WERI-Rb-1 (cell line): ENCODE measurements around the gene TCF7L1.
"Not testable (repeated sequence)": the region's sequence is repeated elsewhere in the genome, so short reads cannot be mapped to it uniquely, and the experiment has no call there.

Experiments used
- DNase-seq: peaks from one replicate; pipeline ENCODE4 v3.0.0-alpha.2; 2020
- H3K27ac ChIP-seq: fragments of 250-450 bp; sonication (Bioruptor Pico); 2 replicates; pipeline ENCODE4 v1.5.1; 2020; ENCODE audit warnings: mild to moderate bottlenecking, moderate library complexity
- H3K27me3 ChIP-seq: fragments of 250-450 bp; sonication (Bioruptor Pico); 2 replicates; pipeline ENCODE4 v1.5.1; 2021; ENCODE audit warnings: mild to moderate bottlenecking, low read depth, moderate library complexity; ENCODE audit not compliant: insufficient read depth, severe bottlenecking
- H3K36me3 ChIP-seq: fragments of 250-450 bp; sonication (Bioruptor Pico); 2 replicates; pipeline ENCODE4 v1.5.1; 2020; ENCODE audit warnings: mild to moderate bottlenecking, moderate library complexity
- H3K4me3 ChIP-seq: 2 replicates; pipeline ENCODE4 v1.5.1; 2011; ENCODE audit warnings: low read depth, mild to moderate bottlenecking, control low read depth, low read length
- H3K9me3 ChIP-seq: fragments of 250-450 bp; sonication (Bioruptor Pico); 2 replicates; pipeline ENCODE4 v1.5.1; 2021; ENCODE audit warnings: mild to moderate bottlenecking, moderate library complexity; ENCODE audit not compliant: severe bottlenecking
- TF ChIP-seq, protein P1 (sequence below): IDR thresholded peaks from 2 replicates; pipeline ENCODE4 v1.5.1; 2011; ENCODE audit warnings: low read depth, mild to moderate bottlenecking, control low read depth, inconsistent platforms, low read length

The TCF7L1 gene

DNA sequence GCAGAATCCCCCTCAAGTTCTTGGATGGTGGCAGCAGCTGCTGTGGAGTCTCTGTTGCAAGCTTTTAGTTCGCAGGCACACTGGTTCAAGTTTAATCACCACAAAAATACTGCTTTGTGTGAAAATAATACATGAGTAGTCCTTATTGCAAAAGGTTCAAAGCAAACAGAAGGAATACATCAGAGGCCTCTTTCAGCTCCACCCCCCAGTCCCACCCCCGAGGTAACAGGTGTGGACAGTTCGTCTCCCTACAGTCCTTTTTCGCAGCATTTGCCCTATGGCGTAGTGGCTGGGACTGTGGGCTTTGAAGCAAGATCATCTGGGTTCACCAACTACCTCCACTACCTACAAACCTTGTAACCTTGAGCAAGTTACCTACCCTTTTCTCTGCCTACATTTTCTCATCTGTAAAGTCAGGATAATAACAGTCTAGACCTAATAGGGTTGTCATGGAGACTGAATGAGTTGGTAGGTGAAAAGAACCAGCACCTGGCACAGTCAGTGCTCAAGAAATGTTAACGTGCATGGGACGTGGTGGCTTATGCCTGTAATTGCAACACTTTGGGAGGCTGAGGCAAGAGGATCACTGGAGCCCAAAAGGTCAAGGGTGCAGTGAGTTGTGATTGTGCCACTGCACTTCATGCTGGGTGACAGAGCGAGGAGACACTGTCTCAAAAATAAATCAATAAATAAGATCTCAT lies 61.7 kb downstream of the TCF7L1 start:
- TF ChIP-seq, protein P1, sequence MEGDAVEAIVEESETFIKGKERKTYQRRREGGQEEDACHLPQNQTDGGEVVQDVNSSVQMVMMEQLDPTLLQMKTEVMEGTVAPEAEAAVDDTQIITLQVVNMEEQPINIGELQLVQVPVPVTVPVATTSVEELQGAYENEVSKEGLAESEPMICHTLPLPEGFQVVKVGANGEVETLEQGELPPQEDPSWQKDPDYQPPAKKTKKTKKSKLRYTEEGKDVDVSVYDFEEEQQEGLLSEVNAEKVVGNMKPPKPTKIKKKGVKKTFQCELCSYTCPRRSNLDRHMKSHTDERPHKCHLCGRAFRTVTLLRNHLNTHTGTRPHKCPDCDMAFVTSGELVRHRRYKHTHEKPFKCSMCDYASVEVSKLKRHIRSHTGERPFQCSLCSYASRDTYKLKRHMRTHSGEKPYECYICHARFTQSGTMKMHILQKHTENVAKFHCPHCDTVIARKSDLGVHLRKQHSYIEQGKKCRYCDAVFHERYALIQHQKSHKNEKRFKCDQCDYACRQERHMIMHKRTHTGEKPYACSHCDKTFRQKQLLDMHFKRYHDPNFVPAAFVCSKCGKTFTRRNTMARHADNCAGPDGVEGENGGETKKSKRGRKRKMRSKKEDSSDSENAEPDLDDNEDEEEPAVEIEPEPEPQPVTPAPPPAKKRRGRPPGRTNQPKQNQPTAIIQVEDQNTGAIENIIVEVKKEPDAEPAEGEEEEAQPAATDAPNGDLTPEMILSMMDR, result no peak
- no peaks in the 10 kb centered on the region for H3K27me3 ChIP-seq

GRCh38 chr2:85195956-85196355 lies 62.8 kb downstream of the TCF7L1 start:
- Histone ChIP-seq H3K4me3 (no peak overlapping the region), H3K27ac (no peak overlapping the region)
- TF ChIP-seq, protein P1, result no peak

More for the DNA sequence above, 61.7 kb downstream of the TCF7L1 start:
- Histone ChIP-seq H3K4me3 (no peak overlapping the region), H3K9me3 (no peaks in the 10 kb centered on the region), H3K36me3 (no peaks in the 10 kb centered on the region), H3K27ac (no peak overlapping the region)
- DNase-seq, result no peak

DNA sequence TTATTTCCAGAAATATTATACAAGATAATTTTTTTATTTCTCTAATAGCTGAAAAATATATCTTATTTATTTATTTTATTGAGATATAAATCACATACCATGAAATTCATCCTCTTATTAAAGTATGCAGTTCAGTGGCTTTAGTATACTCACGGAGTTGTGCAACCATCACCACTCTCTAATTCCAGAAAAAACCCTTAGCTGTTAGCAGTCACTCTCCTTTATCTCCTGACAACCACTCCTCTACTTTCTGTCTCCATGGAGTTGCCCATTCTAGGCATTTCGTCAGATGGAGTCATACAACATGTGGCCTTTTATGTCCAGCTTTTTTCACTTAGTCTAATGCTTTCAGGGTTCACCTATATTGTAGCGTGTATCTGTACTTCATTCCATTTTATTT lies 66.5 kb downstream of the TCF7L1 start:
- Histone ChIP-seq H3K27ac (no peak overlapping the region), H3K36me3 (no peaks in the 10 kb centered on the region), H3K9me3 (no peaks in the 10 kb centered on the region), H3K4me3 (no peak overlapping the region), H3K27me3 (no peaks in the 10 kb centered on the region)
- no peak for DNase-seq
- TF ChIP-seq, protein P1, result no peak

More at GRCh38 chr2:85195956-85196355, 62.8 kb downstream of the TCF7L1 start:
- DNase-seq, result no peak
- no peaks in the 10 kb centered on the region for H3K36me3 ChIP-seq
- H3K27me3 ChIP-seq, result no peaks in the 10 kb centered on the region
- H3K9me3 ChIP-seq, result no peaks in the 10 kb centered on the region

GRCh38 chr2:85209887-85210286 lies 76.7 kb downstream of the TCF7L1 start:
- Histone ChIP-seq H3K36me3 (no peaks in the 10 kb centered on the region), H3K9me3 (no peaks in the 10 kb centered on the region), H3K27me3 (no peaks in the 10 kb centered on the region), H3K27ac (no peak overlapping the region), H3K4me3 (no peak overlapping the region)
- TF ChIP-seq, protein P1, result no peak
- DNase-seq, result no peak

DNA sequence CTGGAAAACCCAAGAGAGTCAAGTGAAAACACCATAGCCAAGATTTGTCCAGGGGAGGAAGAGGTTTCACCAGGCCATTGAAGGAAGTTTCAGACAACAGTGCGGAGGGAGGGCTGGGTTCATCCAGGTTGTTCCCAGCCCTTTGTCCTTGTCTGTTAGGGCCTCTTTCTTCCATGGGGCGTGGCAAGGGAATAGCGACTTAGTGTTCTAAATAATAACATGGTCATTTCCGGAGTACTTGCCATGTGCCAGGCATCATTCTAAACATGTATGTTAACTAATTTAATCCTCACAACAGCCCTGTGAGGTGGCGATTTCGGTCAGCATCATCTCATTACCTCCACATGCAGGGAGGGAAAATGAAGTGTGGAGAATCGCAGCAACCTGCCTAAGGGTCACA lies 77.3 kb downstream of the TCF7L1 start:
- TF ChIP-seq, protein P1, result no peak
- Histone ChIP-seq H3K36me3 (no peaks in the 10 kb centered on the region), H3K27ac (no peak overlapping the region), H3K27me3 (no peaks in the 10 kb centered on the region), H3K9me3 (no peaks in the 10 kb centered on the region), H3K4me3 (no peak overlapping the region)
- no peak for DNase-seq

GRCh38 chr2:85211606-85212005 lies 78.4 kb downstream of the TCF7L1 start:
- not testable (repeated sequence) for H3K4me3 ChIP-seq, H3K9me3 ChIP-seq, H3K27me3 ChIP-seq, DNase-seq, H3K36me3 ChIP-seq, H3K27ac ChIP-seq
